Cardiac fibroblast (primary cell): ENCODE data around the gene ACTMAP.

Experiments used
- DNase-seq, 2 donors: peaks; one replicate each; pipeline versions ENCODE4 v3.0.0 to v3.0.0-alpha.2; 2010; ENCODE audit warnings: low read depth in 2 of 2
- H3K4me3 ChIP-seq, 2 donors: replicated peaks in 1 of 2; 1 replicate in 1 of 2; 2 replicates in 1 of 2; pipeline ENCODE4 v1.5.1; 2011; ENCODE audit warnings: low read depth in 2 of 2, low read length in 2 of 2, mild to moderate bottlenecking in 2 of 2, moderate library complexity in 1 of 2
- CTCF ChIP-seq: IDR thresholded peaks from one replicate; pipeline ENCODE4 v1.5.1; 2011; ENCODE audit warnings: low read depth, mild to moderate bottlenecking, low read length, inconsistent platforms

The ACTMAP gene

GRCh38 chr19:40750058-40750873, at the start of gene ACTMAP:
Gene ACTMAP (minus strand): TSS chr19:40750477. CDS start chr19:40749803, 674 bp downstream.
- no peak for TF ChIP-seq CTCF
- peak within 1 kb of the TSS; percentile 77 to 89 for H3K4me3 ChIP-seq
- DNase-seq = peak; percentile 100

DNA sequence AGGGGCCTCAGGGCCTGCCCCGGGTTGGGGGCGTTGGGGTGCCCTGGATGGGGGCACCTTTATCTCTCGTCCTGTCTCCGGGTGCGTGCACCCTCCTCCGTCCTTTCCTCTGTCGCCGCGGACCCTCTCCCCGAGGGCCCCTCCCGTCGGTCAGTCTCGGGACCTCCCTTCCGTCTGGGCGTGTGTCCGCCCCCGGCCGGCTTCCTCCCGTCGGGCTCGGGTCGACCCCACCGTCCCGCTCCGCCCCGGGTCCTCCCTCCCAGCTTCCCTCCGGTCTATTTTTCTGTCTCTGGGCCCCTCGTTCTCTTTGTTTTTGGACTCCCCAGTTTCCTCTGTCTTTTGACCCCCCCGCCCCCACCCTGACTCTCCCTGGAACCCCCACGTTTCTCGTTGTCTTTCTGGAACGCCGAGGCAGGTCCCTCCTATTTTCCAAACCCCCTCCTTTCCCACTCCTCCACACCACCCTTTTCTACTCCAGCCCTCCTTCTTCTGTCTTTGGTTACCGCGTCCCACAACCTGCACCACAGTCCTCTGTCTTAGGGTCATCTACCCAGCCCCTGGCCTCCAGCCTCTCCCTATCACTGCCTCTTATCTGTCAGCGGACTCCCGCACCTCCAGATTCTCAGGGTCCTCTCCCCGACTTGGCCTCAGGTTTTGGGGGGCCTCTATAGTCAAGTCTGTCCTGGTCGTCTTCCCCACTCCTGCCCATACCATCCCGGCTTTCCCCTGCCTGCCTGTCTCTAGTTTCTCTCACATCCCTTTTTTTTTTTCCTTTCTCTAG, 49.5 kb upstream of the ACTMAP start:
- no peak for TF ChIP-seq CTCF
- H3K4me3 ChIP-seq = peak overlapping the region; percentile 86 to 91
- DNase-seq = peak in 1 of 2 donors; percentile 59

- DNase-seq = peak; percentile 100
- no peak for TF ChIP-seq CTCF
Measured at GRCh38 chr19:40798683-40799557, 48.6 kb upstream of the ACTMAP start, which contains the start of gene EGLN2. Gene EGLN2 (plus strand): TSS chr19:40799191. CDS start chr19:40800573, 1,382 bp downstream.

GRCh38 chr19:40797963-40798682, 47.8 kb upstream of the ACTMAP start:
- peak; percentile 53 to 68 for DNase-seq
- peak; percentile 47 for TF ChIP-seq CTCF
- peak overlapping the region; percentile 45 to 86 for H3K4me3 ChIP-seq

More at GRCh38 chr19:40798683-40799557, 48.6 kb upstream of the ACTMAP start, which contains the start of gene EGLN2:
- peak within 1 kb of the TSS; percentile 86 to 91 for H3K4me3 ChIP-seq

GRCh38 chr19:40797166-40797962, 47.1 kb upstream of the ACTMAP start:
- TF ChIP-seq CTCF = no peak
- DNase-seq = no peak
- H3K4me3 ChIP-seq = no peak overlapping the region
